ENCODE results near the gene SMPD3. TPM values are rescaled to one million over a fixed set of nuclear protein-coding genes. Genes with fewer than 3 reads are reported as not detected.

Gene SMPD3
- total RNA-seq, 1 experiment from 2014 or later: 0.89 TPM

GRCh38 chr16:68393333-68393732 is 55.0 kb downstream of the SMPD3 start:
- TF ChIP-seq POLR2A (IDR thresholded peaks at IDR 0.05; ENCODE audit: borderline replicate concordance, extremely low read depth, insufficient read depth, insufficient read length): no peak
- no peak for TF ChIP-seq MAX (IDR thresholded peaks at IDR 0.05)
- TF ChIP-seq REST (IDR thresholded peaks at IDR 0.05; ENCODE audit: low read depth): no peak
- TF ChIP-seq EZH2 (IDR thresholded peaks at IDR 0.05): no peak
- no peak for TF ChIP-seq EGR1 (IDR thresholded peaks at IDR 0.05; ENCODE audit: low read depth)
- TF ChIP-seq SP1 (IDR thresholded peaks at IDR 0.05; ENCODE audit: low read depth): no peak
- no peak for TF ChIP-seq YY1 (IDR thresholded peaks at IDR 0.05; ENCODE audit: extremely low read depth, insufficient replicate concordance, low read depth, low read length)
- no peak for TF ChIP-seq ZFX (IDR thresholded peaks at IDR 0.05)
- TF ChIP-seq JUND (IDR thresholded peaks at IDR 0.05): no peak
- ChIA-PET POLR2A (no interaction called here), CTCF (interaction anchor here (2.1 to 5.4 kb wide), 2 partner anchors 118 to 128 kb away, joined by 6 to 27 read pairs; no protein-coding TSS in a partner anchor)

More at GRCh38 chr16:68393333-68393732, 55.0 kb downstream of the SMPD3 start:
- Histone ChIP-seq H3K4me1 (ENCODE audit: control insufficient read depth in 1 of 2, insufficient read depth in 2 of 2, low read length in 2 of 2) (peaks cover 0 to 8% of the 10 kb centered on the region in 2 experiments; a peak in 1 of 4 replicates), H3K27me3 (ENCODE audit: insufficient read depth, low read length) (no peaks in the 10 kb centered on the region), H3K4me2 (ENCODE audit: low read length) (no peak overlapping the region), H3K27ac (ENCODE audit: low read depth, low read length) (no peak overlapping the region), H2AFZ (ENCODE audit: low read depth, low read length, poor library complexity, severe bottlenecking) (no peak overlapping the region), H3K36me3 (ENCODE audit: control insufficient read depth in 1 of 2, insufficient read depth in 2 of 2, low read length in 2 of 2) (no peaks in the 10 kb centered on the region), H3K4me3 (replicated peaks in 1 of 2; ENCODE audit: low read depth in 1 of 2, low read length in 2 of 2) (no peak overlapping the region), H4K20me1 (ENCODE audit: insufficient read depth) (no peaks in the 10 kb centered on the region), H3K9ac (ENCODE audit: low read length) (no peak overlapping the region), H3K79me2 (ENCODE audit: insufficient read depth, low read length) (no peaks in the 10 kb centered on the region), H3K9me2 (ENCODE audit: insufficient read depth) (no peaks in the 10 kb centered on the region), H3K9me3 (ENCODE audit: control insufficient read depth in 1 of 2, insufficient read depth in 1 of 2, low read depth in 1 of 2, low read length in 2 of 2) (no peaks in the 10 kb centered on the region)
- intact Hi-C loops (cut with micrococcal nuclease): no loop called here
- DNase-seq (ENCODE audit: low read depth, low spot score): no peak
- BruUV-seq (replicated peaks): no TSS peak
- RAD21 ChIA-PET (ENCODE audit: low non-redundant PET in 1 of 2, low total read pairs in 2 of 2, uncharacterized antibody in 2 of 2, unreplicated experiment in 2 of 2): no interaction called here
- no peak for ATAC-seq

All from HCT116 (cell line).